HPDE6-E6E7 (cell line): Measurements from ENCODE around the gene TNFRSF8.

Source experiments
- DNase-seq: peaks from one replicate; pipeline ENCODE4 v3.0.0; 2011; ENCODE audit warnings: missing footprints; ENCODE audit errors: extremely low spot score

Gene TNFRSF8

DNA sequence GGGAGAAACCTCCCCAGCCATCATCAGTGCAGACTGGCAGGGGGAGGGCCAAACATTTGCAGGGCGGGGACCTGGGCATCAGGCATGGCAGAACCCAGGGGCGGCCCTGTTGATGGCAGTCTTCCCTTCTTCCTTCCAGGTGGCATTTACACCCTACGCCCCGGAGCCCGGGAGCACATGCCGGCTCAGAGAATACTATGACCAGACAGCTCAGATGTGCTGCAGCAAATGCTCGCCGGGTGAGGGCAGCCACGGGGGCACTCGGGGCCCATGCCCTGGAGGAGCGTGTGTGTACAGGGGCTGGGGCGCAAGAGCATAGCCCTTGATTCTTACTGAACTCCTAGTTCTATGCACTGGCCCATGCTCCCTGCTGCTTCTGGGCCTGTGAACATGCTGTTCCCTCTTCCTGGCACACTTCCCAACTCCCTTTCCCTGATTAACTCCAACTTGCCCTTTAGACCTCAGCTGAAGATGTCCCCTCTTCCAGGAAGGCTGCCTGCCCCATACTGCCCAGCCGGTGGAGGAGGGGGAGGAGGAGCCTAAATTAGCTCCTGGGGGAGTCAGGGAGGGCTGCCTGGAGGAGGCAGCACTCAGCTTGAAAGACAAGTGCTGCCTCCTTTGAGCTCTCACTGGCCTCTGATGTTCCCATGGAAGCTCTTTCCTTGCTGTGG lies 125.7 kb downstream of the TNFRSF8 start:
- DNase-seq: no peak

DNA sequence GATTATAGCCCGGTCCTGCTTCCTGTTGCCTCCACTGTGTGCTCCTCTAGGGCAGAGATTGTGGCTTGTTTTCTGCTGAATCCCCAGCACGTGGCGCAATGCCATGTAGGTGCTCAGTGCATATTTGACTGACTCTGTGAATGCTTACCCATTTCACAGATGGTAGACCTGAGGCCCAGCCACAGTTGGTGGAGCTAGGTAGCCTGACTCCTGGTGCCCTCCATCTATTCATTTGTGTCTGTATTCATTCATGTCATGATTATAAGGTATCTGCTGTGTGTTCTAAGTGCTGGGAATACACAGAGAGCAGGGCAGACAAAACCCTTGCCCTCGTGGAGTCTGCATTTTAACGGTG lies 126.2 kb downstream of the TNFRSF8 start:
- no peak for DNase-seq

DNA sequence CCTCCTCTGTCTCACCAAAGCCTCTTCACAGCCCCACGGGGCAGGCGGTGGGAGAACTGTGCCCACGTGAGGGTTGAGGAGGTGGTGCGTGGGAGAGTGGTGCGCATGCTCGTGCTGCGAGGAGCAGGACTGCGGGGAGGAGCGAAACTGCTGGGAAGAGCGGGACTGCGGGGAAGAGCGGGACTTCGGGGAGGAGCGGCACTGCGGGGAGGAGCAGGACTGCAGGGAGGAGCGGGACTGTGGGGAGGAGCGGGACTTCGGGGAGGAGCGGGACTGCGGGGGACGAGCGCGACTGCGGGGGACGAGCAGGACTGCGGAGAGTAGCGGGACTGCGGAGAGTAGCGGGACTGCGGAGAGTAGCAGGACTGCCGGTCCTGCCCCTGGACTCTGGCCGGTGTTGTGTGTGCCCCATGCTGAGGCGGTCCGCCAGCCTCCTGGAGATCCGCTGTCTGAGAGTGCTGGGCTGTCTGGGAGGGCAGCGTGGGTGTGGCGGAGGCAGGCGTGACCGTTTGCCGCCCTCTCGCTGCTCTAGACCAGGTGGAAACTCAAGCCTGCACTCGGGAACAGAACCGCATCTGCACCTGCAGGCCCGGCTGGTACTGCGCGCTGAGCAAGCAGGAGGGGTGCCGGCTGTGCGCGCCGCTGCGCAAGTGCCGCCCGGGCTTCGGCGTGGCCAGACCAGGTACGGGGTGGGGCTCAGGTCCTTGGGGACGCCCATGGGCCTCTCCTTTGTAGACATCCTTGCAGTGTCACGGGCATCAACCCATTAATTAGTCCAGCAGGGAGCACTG lies 128.3 kb downstream of the TNFRSF8 start:
- no peak for DNase-seq
